ENCODE measurements around the gene MAP3K10. TPM values are rescaled to one million over a fixed set of nuclear protein-coding genes. Genes with fewer than 3 reads are reported as not detected.

The MAP3K10 gene
- total and polyA plus RNA-seq, 2 of the 13 experiments (the other 11 are each of a cell fraction or from before 2014, with no cell fraction given), result 3.4 to 5.0 TPM

GRCh38 chr19:40147338-40147692 lies 43.9 kb upstream of the MAP3K10 start:
- POLR2A ChIA-PET, result no interaction called here
- no peak for FAIRE-seq
- H3K4me1 ChIP-seq (ENCODE audit: insufficient read depth, low read length), result no peaks in the 10 kb centered on the region

GRCh38 chr19:40147693-40148347 lies 43.4 kb upstream of the MAP3K10 start:
- intact Hi-C loops (cut with micrococcal nuclease; ENCODE audit: unreplicated experiment) (no loop called here), in situ Hi-C loops (cut with HindIII; ENCODE audit: extremely low pct_ligation_motif_present, low pct_unique_long_range_greater_than_20kb) (no loop called here)
- no peak overlapping the region for H3K4me3 ChIP-seq (replicated peaks in 1 of 3; ENCODE audit: insufficient read depth in 1 of 3, low read depth in 2 of 3, low read length in 3 of 3)
- no peak overlapping the region for H2AFZ ChIP-seq (ENCODE audit: low read length)
- CTCF ChIA-PET (ENCODE audit: low intra/inter-chr PET ratio, low total read pairs), result no interaction called here
- H3K4me2 ChIP-seq (ENCODE audit: low read depth, low read length), result no peak overlapping the region
- no peaks in the 10 kb centered on the region for H3K79me2 ChIP-seq (ENCODE audit: insufficient read depth, low read length)
- no peaks in the 10 kb centered on the region; a peak in 2 of 5 replicates for H3K27me3 ChIP-seq (ENCODE audit: control insufficient read depth in 1 of 2, insufficient read depth in 2 of 2, low read length in 2 of 2)
- POLR2A ChIA-PET, result no interaction called here
- H4K20me1 ChIP-seq (ENCODE audit: insufficient read depth, low read length), result no peaks in the 10 kb centered on the region
- no TSS peak for BruUV-seq (replicated peaks)
- TF ChIP-seq TAF15 (IDR thresholded peaks at IDR 0.05; ENCODE audit: low read depth, low read length, poor library complexity, severe bottlenecking), result no peak
- no peak for TF ChIP-seq ZNF292 (CRISPR knock-in tag; IDR thresholded peaks at IDR 0.05; ENCODE audit: borderline replicate concordance, low read depth)
- TF ChIP-seq ZNF33A (CRISPR knock-in tag; IDR thresholded peaks at IDR 0.05; ENCODE audit: borderline replicate concordance), result no peak
- TF ChIP-seq ZNF652 (CRISPR knock-in tag; IDR thresholded peaks at IDR 0.05; ENCODE audit: borderline replicate concordance, low read depth), result no peak
- no peak for TF ChIP-seq MIER2 (CRISPR knock-in tag; IDR thresholded peaks at IDR 0.05)
- no peak for TF ChIP-seq NONO (IDR thresholded peaks at IDR 0.05)
- TF ChIP-seq NONO (CRISPR knock-in tag; conservative IDR thresholded peaks at IDR 0.05), result no peak
- TF ChIP-seq ZNF691 (CRISPR knock-in tag; IDR thresholded peaks at IDR 0.05; ENCODE audit: borderline replicate concordance, low read depth), result no peak
- no peak for TF ChIP-seq ZBTB21 (CRISPR knock-in tag; IDR thresholded peaks at IDR 0.05)
- TF ChIP-seq KDM4B (CRISPR knock-in tag; IDR thresholded peaks at IDR 0.05), result no peak
- no peak for TF ChIP-seq FOXP1 (IDR thresholded peaks at IDR 0.05)
- no peak for TF ChIP-seq FOXP1 (CRISPR knock-in tag; IDR thresholded peaks at IDR 0.05)
- ATAC-seq, result no peak
- no peak for FAIRE-seq
- 51% methylated on average over 11 of the region's 21 CpGs for WGBS (ENCODE audit: low lambda C conversion rate)
- no peak overlapping the region for H3K9ac ChIP-seq (ENCODE audit: insufficient read depth, low read depth, low read length)
- no peaks in the 10 kb centered on the region for H3K4me1 ChIP-seq (ENCODE audit: insufficient read depth, low read length)
- H3K36me3 ChIP-seq (replicated peaks in 1 of 2; ENCODE audit: control insufficient read depth in 1 of 2, insufficient read depth in 2 of 2, low read length in 2 of 2), result no peaks in the 10 kb centered on the region
- DNase-seq (ENCODE audit: low spot score), result no peak
- H3K27ac ChIP-seq (ENCODE audit: extremely low read length, insufficient read depth, low read length), result no peak overlapping the region
- H3K9me3 ChIP-seq (ENCODE audit: low read length), result no peaks in the 10 kb centered on the region

More at GRCh38 chr19:40147338-40147692, 43.9 kb upstream of the MAP3K10 start:
- WGBS (ENCODE audit: low lambda C conversion rate), result 0% methylated on average over 2 of the region's 2 CpGs
- Histone ChIP-seq H3K79me2 (ENCODE audit: insufficient read depth, low read length) (no peaks in the 10 kb centered on the region), H2AFZ (ENCODE audit: low read length) (no peak overlapping the region), H3K27me3 (ENCODE audit: control insufficient read depth in 1 of 2, insufficient read depth in 2 of 2, low read length in 2 of 2) (no peaks in the 10 kb centered on the region; a peak in 2 of 5 replicates), H3K27ac (ENCODE audit: extremely low read length, insufficient read depth, low read length) (no peak overlapping the region), H3K9me3 (ENCODE audit: low read length) (no peaks in the 10 kb centered on the region), H4K20me1 (ENCODE audit: insufficient read depth, low read length) (no peaks in the 10 kb centered on the region), H3K4me3 (replicated peaks in 1 of 3; ENCODE audit: insufficient read depth in 1 of 3, low read depth in 2 of 3, low read length in 3 of 3) (no peak overlapping the region), H3K9ac (ENCODE audit: insufficient read depth, low read depth, low read length) (no peak overlapping the region), H3K36me3 (replicated peaks in 1 of 2; ENCODE audit: control insufficient read depth in 1 of 2, insufficient read depth in 2 of 2, low read length in 2 of 2) (no peaks in the 10 kb centered on the region), H3K4me2 (ENCODE audit: low read depth, low read length) (no peak overlapping the region)
- in situ Hi-C loops (cut with HindIII; ENCODE audit: extremely low pct_ligation_motif_present, low pct_unique_long_range_greater_than_20kb) (no loop called here), intact Hi-C loops (cut with micrococcal nuclease; ENCODE audit: unreplicated experiment) (no loop called here)
- BruUV-seq (replicated peaks), result no TSS peak
- DNase-seq (ENCODE audit: low spot score), result no peak
- no peak for ATAC-seq
- no peak for TF ChIP-seq HOXA7 (CRISPR knock-in tag; IDR thresholded peaks at IDR 0.05)
- no peak for TF ChIP-seq ZKSCAN8 (CRISPR knock-in tag; IDR thresholded peaks at IDR 0.05; ENCODE audit: borderline replicate concordance)
- TF ChIP-seq, protein P1, sequence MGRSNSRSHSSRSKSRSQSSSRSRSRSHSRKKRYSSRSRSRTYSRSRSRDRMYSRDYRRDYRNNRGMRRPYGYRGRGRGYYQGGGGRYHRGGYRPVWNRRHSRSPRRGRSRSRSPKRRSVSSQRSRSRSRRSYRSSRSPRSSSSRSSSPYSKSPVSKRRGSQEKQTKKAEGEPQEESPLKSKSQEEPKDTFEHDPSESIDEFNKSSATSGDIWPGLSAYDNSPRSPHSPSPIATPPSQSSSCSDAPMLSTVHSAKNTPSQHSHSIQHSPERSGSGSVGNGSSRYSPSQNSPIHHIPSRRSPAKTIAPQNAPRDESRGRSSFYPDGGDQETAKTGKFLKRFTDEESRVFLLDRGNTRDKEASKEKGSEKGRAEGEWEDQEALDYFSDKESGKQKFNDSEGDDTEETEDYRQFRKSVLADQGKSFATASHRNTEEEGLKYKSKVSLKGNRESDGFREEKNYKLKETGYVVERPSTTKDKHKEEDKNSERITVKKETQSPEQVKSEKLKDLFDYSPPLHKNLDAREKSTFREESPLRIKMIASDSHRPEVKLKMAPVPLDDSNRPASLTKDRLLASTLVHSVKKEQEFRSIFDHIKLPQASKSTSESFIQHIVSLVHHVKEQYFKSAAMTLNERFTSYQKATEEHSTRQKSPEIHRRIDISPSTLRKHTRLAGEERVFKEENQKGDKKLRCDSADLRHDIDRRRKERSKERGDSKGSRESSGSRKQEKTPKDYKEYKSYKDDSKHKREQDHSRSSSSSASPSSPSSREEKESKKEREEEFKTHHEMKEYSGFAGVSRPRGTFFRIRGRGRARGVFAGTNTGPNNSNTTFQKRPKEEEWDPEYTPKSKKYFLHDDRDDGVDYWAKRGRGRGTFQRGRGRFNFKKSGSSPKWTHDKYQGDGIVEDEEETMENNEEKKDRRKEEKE (IDR thresholded peaks at IDR 0.05), result no peak
- no peak for TF ChIP-seq ZSCAN31 (CRISPR knock-in tag; IDR thresholded peaks at IDR 0.05; ENCODE audit: low read depth)
- CTCF ChIA-PET (ENCODE audit: low intra/inter-chr PET ratio, low total read pairs), result no interaction called here

All from HepG2 (cell line).